A549 (cell line): ENCODE measurements around the gene WDR70. TPM values are rescaled to one million over a fixed set of nuclear protein-coding genes. Genes with fewer than 3 reads are reported as not detected.
"Not testable (repeated sequence)": the region's sequence is repeated elsewhere in the genome, so short reads cannot be mapped to it uniquely, and the experiment has no call there.

Experiments
- ATAC-seq, 2 experiments: fragments of 200-7000 bp in 1 of 2; fragments of >200 bp in 1 of 2; cut with Nextera tagmentation in 1 of 2; cut with Tn5 transposase in 1 of 2; 3 replicates each; pipeline versions ENCODE4 v1.8.0 to v1.9.1; 2018 to 2020; ENCODE audit warnings: mild to moderate bottlenecking in 1 of 2, moderate library complexity in 1 of 2
- CTCF ChIA-PET: fragments of 300-600 bp; sonication (Branson Sonifier 250); formaldehyde crosslinking; extraction: SDS; loops from one replicate; lab custom pipeline; 2021; ENCODE audit warnings: antibody characterized with exemption, inconsistent platforms; lab: Yijun Ruan, JAX
- POLR2A ChIA-PET: fragments of 350-600 bp; formaldehyde crosslinking; extraction: SDS; loops from one replicate; lab custom pipeline; 2021; ENCODE audit warnings: antibody characterized with exemption, inconsistent platforms; lab: Yijun Ruan, JAX
- DNase-seq, 2 experiments: peaks; one replicate each; pipeline versions ENCODE4 v3.0.0 to v3.0.0-alpha.2; 2011 to 2016; ENCODE audit warnings: low read depth in 1 of 2, low spot score in 1 of 2
- FAIRE-seq: peaks from 2 replicates; lab custom pipeline; 2011; peaks lifted over from hg19 to GRCh38; lab: Jason Lieb, UNC
- H3K27ac ChIP-seq, 2 experiments: fragments of >200 bp; sonication (Bioruptor Twin); formaldehyde crosslinking; 3 replicates each; pipeline ENCODE4 v1.5.1; 2016 to 2017
- H3K4me1 ChIP-seq: fragments of >200 bp; sonication (Bioruptor Twin); formaldehyde crosslinking; 3 replicates; pipeline ENCODE4 v1.6.1; 2016
- H3K4me2 ChIP-seq: fragments of >200 bp; sonication (Bioruptor Twin); formaldehyde crosslinking; 3 replicates; pipeline ENCODE4 v1.6.1; 2016
- H3K4me3 ChIP-seq: fragments of >200 bp; sonication (Bioruptor Twin); formaldehyde crosslinking; 3 replicates; pipeline ENCODE4 v1.5.1; 2016
- H3K9me3 ChIP-seq: fragments of >200 bp; sonication (Bioruptor Twin); formaldehyde crosslinking; 3 replicates; pipeline ENCODE4 v1.6.1; 2016
- ATOH8 ChIP-seq: fragments of 250-450 bp; sonication (Bioruptor Pico); IDR thresholded peaks from 2 replicates; pipeline ENCODE4 v1.5.0; 2020; ENCODE audit warnings: low read depth, mild to moderate bottlenecking, moderate library complexity
- BHLHE40 ChIP-seq: IDR thresholded peaks from 2 replicates; pipeline ENCODE4 v1.6.1; 2012; ENCODE audit warnings: low read depth, low read length, inconsistent platforms
- CBX2 ChIP-seq: fragments of 200-600 bp; sonication (generic); IDR thresholded peaks from 2 replicates; pipeline ENCODE4 v1.6.1; 2016; ENCODE audit warnings: low read depth, mild to moderate bottlenecking, borderline replicate concordance
- CEBPB ChIP-seq, 2 experiments: fragments of >200 bp in 1 of 2; sonication (Bioruptor Twin) in 1 of 2; formaldehyde crosslinking in 1 of 2; IDR thresholded peaks; 2 replicates each; pipeline ENCODE4 v1.6.1; 2012 to 2016
- ELK1 ChIP-seq: fragments of 150-350 bp; IDR thresholded peaks from 2 replicates; pipeline ENCODE4 v1.6.1; 2014; ENCODE audit warnings: low read depth, mild to moderate bottlenecking, low read length
- EP300 ChIP-seq, 2 experiments: fragments of >200 bp; sonication (Bioruptor Twin); formaldehyde crosslinking; IDR thresholded peaks; 2 replicates in 1 of 2; 3 replicates in 1 of 2; pipeline ENCODE4 v1.6.1; 2016 to 2017
- ESRRA ChIP-seq: fragments of 150-350 bp; IDR thresholded peaks from 2 replicates; pipeline ENCODE4 v1.6.1; 2014; ENCODE audit warnings: mild to moderate bottlenecking, low read length, borderline replicate concordance
- FOXS1 ChIP-seq: fragments of 250-450 bp; sonication (Bioruptor Pico); IDR thresholded peaks from 2 replicates; pipeline ENCODE4 v1.5.0; 2020; ENCODE audit warnings: mild to moderate bottlenecking, moderate library complexity
- HMGXB4 ChIP-seq: fragments of 250-450 bp; sonication (Bioruptor Pico); IDR thresholded peaks from 2 replicates; pipeline ENCODE4 v1.5.0; 2021; ENCODE audit warnings: mild to moderate bottlenecking, moderate library complexity, borderline replicate concordance
- HOXB13 ChIP-seq: fragments of 250-450 bp; sonication (Bioruptor Pico); IDR thresholded peaks from 2 replicates; pipeline ENCODE4 v1.5.0; 2020; ENCODE audit warnings: low read depth, mild to moderate bottlenecking, moderate library complexity
- JUN ChIP-seq, 2 experiments: fragments of >200 bp; sonication (Bioruptor Twin); formaldehyde crosslinking; IDR thresholded peaks; 2 replicates in 1 of 2; 3 replicates in 1 of 2; pipeline ENCODE4 v1.6.1; 2016 to 2017
- KDM1A ChIP-seq: fragments of 200-600 bp; sonication (generic); IDR thresholded peaks from 2 replicates; pipeline ENCODE4 v1.6.1; 2016; ENCODE audit warnings: low read depth, mild to moderate bottlenecking
- KDM5A ChIP-seq: fragments of 200-600 bp; sonication (generic); IDR thresholded peaks from 2 replicates; pipeline ENCODE4 v1.6.1; 2016; ENCODE audit warnings: antibody characterized with exemption, mild to moderate bottlenecking
- MAFK ChIP-seq: fragments of 450-650 bp; IDR thresholded peaks from 2 replicates; pipeline ENCODE4 v1.6.1; 2014; ENCODE audit not compliant: partially characterized antibody
- MAX ChIP-seq: IDR thresholded peaks from 2 replicates; pipeline ENCODE4 v1.6.1; 2012
- MYC ChIP-seq: IDR thresholded peaks from 2 replicates; pipeline ENCODE4 v1.6.1; 2012; ENCODE audit warnings: mild to moderate bottlenecking, inconsistent platforms, low read length, improper control_type of control experiment, borderline replicate concordance
- NFE2L2 ChIP-seq: fragments of 150-350 bp; conservative IDR thresholded peaks from 2 replicates; pipeline ENCODE4 v1.6.1; 2014; ENCODE audit warnings: low read length
- NR3C1 ChIP-seq: fragments of >200 bp; sonication (Bioruptor Twin); formaldehyde crosslinking; IDR thresholded peaks from 3 replicates; pipeline ENCODE4 v1.6.1; 2017
- PHF8 ChIP-seq: fragments of 200-600 bp; sonication (generic); IDR thresholded peaks from 2 replicates; pipeline ENCODE4 v1.6.1; 2016; ENCODE audit warnings: low read depth, mild to moderate bottlenecking, antibody characterized with exemption, moderate library complexity, borderline replicate concordance
- RCOR1 ChIP-seq: fragments of 150-350 bp; IDR thresholded peaks from 2 replicates; pipeline ENCODE4 v1.6.1; 2014; ENCODE audit warnings: antibody characterized with exemption, low read length, low read depth
- USF2 ChIP-seq: fragments of 450-650 bp; IDR thresholded peaks from 2 replicates; pipeline ENCODE4 v1.6.1; 2014; ENCODE audit warnings: antibody characterized with exemption
- ZFP36 ChIP-seq: fragments of 450-650 bp; IDR thresholded peaks from 2 replicates; pipeline ENCODE4 v1.6.1; 2014; ENCODE audit warnings: borderline replicate concordance; ENCODE audit not compliant: partially characterized antibody
- ZSCAN20 ChIP-seq: fragments of 250-450 bp; sonication (Bioruptor Pico); IDR thresholded peaks from 2 replicates; pipeline ENCODE4 v1.8.0; 2022; ENCODE audit warnings: mild to moderate bottlenecking, moderate library complexity
- WGBS: methylation state at CpG from one replicate; pipeline ENCODE4 v1.1.6; 2017; ENCODE audit errors: missing lambda C conversion rate; 5-methylcytosine and 5-hydroxymethylcytosine counted together
- polyA plus RNA-seq, 4 experiments: library from polyadenylated mRNA; depleted of rRNA in 3 of 4; stranded (reverse); fragments of >200 nt; fragmentation: RNase III in 1 of 4; extraction: RNeasy Plus Mini Kit Qiagen cat#74134 plus additional on column Dnase treatment in 1 of 4; gene quantifications; 2 replicates in 3 of 4; 3 replicates in 1 of 4; pipeline ENCODE4 v1.2.3, GENCODE V29; 2011 to 2017

Gene WDR70
- polyA plus RNA-seq, 2 of the 4 experiments (the other 2 are of a cell fraction): 13.8 to 28.8 TPM

- Histone ChIP-seq H3K4me2 (no peak overlapping the region), H3K9me3 (peaks cover 4% of the 10 kb centered on the region; the same call in 1 of the 3 replicates), H3K4me3 (no peak overlapping the region), H3K27ac (no peak overlapping the region), H3K4me1 (no peaks in the 10 kb centered on the region)
- ChIA-PET CTCF (no interaction called here), POLR2A (no interaction called here)
- DNase-seq (no peak), FAIRE-seq (no peak), ATAC-seq (no peak)
- 93% methylated on average over 2 of the region's 3 CpGs for WGBS
- TF ChIP-seq NR3C1: no peak
- no peak for TF ChIP-seq HOXB13 (CRISPR knock-in tag)
- no peak for TF ChIP-seq MYC
- no peak for TF ChIP-seq ESRRA
- TF ChIP-seq CBX2: no peak
- no peak for TF ChIP-seq USF2
- no peak for TF ChIP-seq MAX
- TF ChIP-seq RCOR1: no peak
- no peak for TF ChIP-seq EP300 (IDR thresholded peaks at IDR 0.05)
- TF ChIP-seq FOXS1: no peak
- no peak for TF ChIP-seq MAFK
- no peak for TF ChIP-seq CEBPB (IDR thresholded peaks at IDR 0.05)
- TF ChIP-seq ZSCAN20: no peak
Measured at GRCh38 chr5:37685211-37685610, 306.1 kb downstream of the WDR70 start.

- 94% methylated on average over 7 of the region's 7 CpGs for WGBS
- POLR2A ChIA-PET: no interaction called here
- DNase-seq (no peak), ATAC-seq (no peak), FAIRE-seq (no peak)
- H3K9me3 ChIP-seq: peaks cover 4% of the 10 kb centered on the region; the same call in 1 of the 3 replicates
- H3K4me2 ChIP-seq: no peak overlapping the region
- CTCF ChIA-PET: no interaction called here
- no peak overlapping the region for H3K4me3 ChIP-seq
- no peaks in the 10 kb centered on the region for H3K4me1 ChIP-seq
- TF ChIP-seq KDM5A (no peak), NFE2L2 (no peak), CEBPB (IDR thresholded peaks at IDR 0.05) (no peak), ATOH8 (no peak), ZFP36 (no peak), PHF8 (no peak), HMGXB4 (CRISPR knock-in tag) (no peak), JUN (IDR thresholded peaks at IDR 0.05) (no peak), BHLHE40 (no peak), ESRRA (no peak), KDM1A (no peak), HOXB13 (CRISPR knock-in tag) (no peak), ELK1 (no peak), MAX (no peak), ZSCAN20 (no peak)
- H3K27ac ChIP-seq: no peak overlapping the region
Measured at GRCh38 chr5:37685816-37686215, 306.7 kb downstream of the WDR70 start.

- ATAC-seq, H3K4me2 ChIP-seq, H3K9me3 ChIP-seq, H3K4me1 ChIP-seq, FAIRE-seq, CTCF ChIA-PET, H3K4me3 ChIP-seq, H3K27ac ChIP-seq, DNase-seq: not testable (repeated sequence)
- WGBS: 96% methylated on average over 9 of the region's 10 CpGs
- POLR2A ChIA-PET: interaction anchor here (0.7 kb wide), 1 partner anchor 129 kb away, joined by 3 read pairs; no protein-coding TSS in a partner anchor
Measured at GRCh38 chr5:37688925-37689324, 309.8 kb downstream of the WDR70 start.

GRCh38 chr5:37694333-37694732, 315.2 kb downstream of the WDR70 start:
- H3K4me2 ChIP-seq, FAIRE-seq, H3K4me1 ChIP-seq, H3K9me3 ChIP-seq, H3K4me3 ChIP-seq, H3K27ac ChIP-seq, CTCF ChIA-PET, DNase-seq, ATAC-seq, POLR2A ChIA-PET: not testable (repeated sequence)
- 92% methylated on average over 4 of the region's 5 CpGs for WGBS
